GM23248 (cell line): ENCODE results near the gene EID2B. TPM values are rescaled to one million over a fixed set of nuclear protein-coding genes. Genes with fewer than 3 reads are reported as not detected.

Experiments
- DNase-seq: peaks from one replicate; pipeline ENCODE4 v3.0.0-alpha.2; 2015
- H2AFZ ChIP-seq: fragments of 200-600 bp; sonication (generic); 2 replicates; pipeline ENCODE4 v1.6.1; 2016; ENCODE audit warnings: antibody characterized with exemption
- H3F3A ChIP-seq: fragments of 200-600 bp; sonication (generic); 2 replicates; pipeline ENCODE4 v1.6.1; 2016; ENCODE audit warnings: mild to moderate bottlenecking, antibody characterized with exemption, mixed run types; ENCODE audit not compliant: insufficient read depth
- H3K27ac ChIP-seq: fragments of 200-600 bp; sonication (generic); 2 replicates; pipeline ENCODE4 v1.5.1; 2016; ENCODE audit warnings: mild to moderate bottlenecking
- H3K27me3 ChIP-seq: fragments of 200-600 bp; sonication (generic); replicated peaks from 2 replicates; pipeline ENCODE4 v1.6.1; 2016; ENCODE audit warnings: mild to moderate bottlenecking; ENCODE audit not compliant: insufficient read depth
- H3K36me3 ChIP-seq: fragments of 200-600 bp; sonication (generic); 2 replicates; pipeline ENCODE4 v1.6.1; 2016; ENCODE audit warnings: low read depth, mild to moderate bottlenecking
- H3K4me1 ChIP-seq: fragments of 200-600 bp; sonication (generic); 2 replicates; pipeline ENCODE4 v1.6.1; 2016; ENCODE audit warnings: mild to moderate bottlenecking; ENCODE audit not compliant: insufficient read depth
- H3K4me2 ChIP-seq: fragments of 200-600 bp; sonication (generic); one replicate; pipeline ENCODE4 v1.6.1; 2016; ENCODE audit warnings: mild to moderate bottlenecking; ENCODE audit not compliant: unreplicated experiment
- H3K4me3 ChIP-seq: fragments of 200-600 bp; sonication (generic); 2 replicates; pipeline ENCODE4 v1.5.1; 2016; ENCODE audit warnings: mild to moderate bottlenecking
- H3K79me2 ChIP-seq: fragments of 200-600 bp; sonication (generic); 2 replicates; pipeline ENCODE4 v1.6.1; 2016; ENCODE audit warnings: mild to moderate bottlenecking; ENCODE audit not compliant: insufficient read depth
- H3K9ac ChIP-seq: fragments of 200-600 bp; sonication (generic); 2 replicates; pipeline ENCODE4 v1.6.1; 2016; ENCODE audit warnings: mild to moderate bottlenecking
- H3K9me2 ChIP-seq: fragments of 200-600 bp; sonication (generic); 2 replicates; pipeline ENCODE4 v1.6.1; 2016; ENCODE audit warnings: mixed run types, mild to moderate bottlenecking, moderate library complexity; ENCODE audit not compliant: insufficient read depth
- H3K9me3 ChIP-seq: fragments of 200-600 bp; sonication (generic); one replicate; pipeline ENCODE4 v1.6.1; 2017; ENCODE audit warnings: low read depth
- H4K20me1 ChIP-seq: fragments of 200-600 bp; sonication (generic); 2 replicates; pipeline ENCODE4 v1.6.0; 2016; ENCODE audit not compliant: insufficient read depth
- EZH2 ChIP-seq: fragments of 200-600 bp; sonication (generic); IDR thresholded peaks from 2 replicates; pipeline ENCODE4 v1.6.1; 2018; ENCODE audit warnings: antibody characterized with exemption, mild to moderate bottlenecking; ENCODE audit not compliant: insufficient read depth, poor library complexity, severe bottlenecking
- EZH2phosphoT487 ChIP-seq: fragments of 200-600 bp; sonication (generic); IDR thresholded peaks from 2 replicates; pipeline ENCODE4 v1.6.1; 2018; ENCODE audit warnings: antibody characterized with exemption, moderate library complexity, mild to moderate bottlenecking, low read depth; ENCODE audit not compliant: insufficient read depth
- WGBS, 2 experiments: methylation state at CpG; one replicate each; pipeline ENCODE4 v1.1.6; 2015 to 2017; ENCODE audit warnings: low lambda C conversion rate in 2 of 2, low coverage in 1 of 2; ENCODE audit errors: missing lambda C conversion rate in 2 of 2; 5-methylcytosine and 5-hydroxymethylcytosine counted together
- in situ Hi-C: fragments of 300-500 bp; cut with MboI; formaldehyde crosslinking; loops from 2 replicates; pipeline ENCODE4 v1.15.0; 2020
- polyA plus RNA-seq: library from polyadenylated mRNA; unstranded; fragments of >200 nt; fragmentation: Nextera tagmentation; extraction: Ambion mirVana; gene quantifications from 2 replicates; pipeline ENCODE4 v1.2.1, GENCODE V29; 2016
- total RNA-seq: library from RNA; depleted of rRNA; stranded (reverse); fragments of >200 nt; shearing (Covaris generic); gene quantifications from 2 replicates; pipeline ENCODE4 v1.2.3, GENCODE V29; 2014

EID2B gene
- total and polyA plus RNA-seq, 2 experiments from 2014 or later, result 3.2 to 3.4 TPM

GRCh38 chr19:39520541-39521484 lies 11.8 kb downstream of the EID2B start:
- WGBS, 2 experiments, result 70 to 71% methylated on average over 8 of the region's 8 CpGs
- no peaks in the 10 kb centered on the region for H3K9me3 ChIP-seq
- no peaks in the 10 kb centered on the region for H3K4me1 ChIP-seq
- in situ Hi-C loops, result no loop called here
- H3K4me2 ChIP-seq, result no peak overlapping the region
- no peaks in the 10 kb centered on the region for H3K36me3 ChIP-seq
- H3K9me2 ChIP-seq, result no peaks in the 10 kb centered on the region
- TF ChIP-seq EZH2 (no peak), EZH2phosphoT487 (no peak)
- no peak overlapping the region for H3K4me3 ChIP-seq
- H3K79me2 ChIP-seq, result no peaks in the 10 kb centered on the region
- no peak for DNase-seq
- no peaks in the 10 kb centered on the region for H4K20me1 ChIP-seq
- no peak overlapping the region for H3K9ac ChIP-seq
- peaks cover 9% of the 10 kb centered on the region for H3K27me3 ChIP-seq
- no peak overlapping the region for H3K27ac ChIP-seq
- no peak overlapping the region for H2AFZ ChIP-seq
- H3F3A ChIP-seq, result no peaks in the 10 kb centered on the region

- Histone ChIP-seq H3K4me2 (no peak overlapping the region), H3K27me3 (peaks cover 27% of the 10 kb centered on the region), H3K9me2 (no peaks in the 10 kb centered on the region), H3K9ac (no peak overlapping the region), H4K20me1 (no peaks in the 10 kb centered on the region), H2AFZ (no peak overlapping the region), H3F3A (no peaks in the 10 kb centered on the region), H3K9me3 (no peaks in the 10 kb centered on the region), H3K4me1 (no peaks in the 10 kb centered on the region), H3K36me3 (no peaks in the 10 kb centered on the region), H3K4me3 (no peak overlapping the region), H3K79me2 (no peaks in the 10 kb centered on the region), H3K27ac (no peak overlapping the region)
- in situ Hi-C loops, result no loop called here
- DNase-seq, result no peak
- 57 to 65% methylated on average over 8 to 9 of the region's 9 CpGs for WGBS, 2 experiments
- TF ChIP-seq EZH2 (no peak), EZH2phosphoT487 (no peak)
Measured at GRCh38 chr19:39518975-39519374, 13.7 kb downstream of the EID2B start.

GRCh38 chr19:39518458-39518857 lies 14.2 kb downstream of the EID2B start:
- no peaks in the 10 kb centered on the region for H3K36me3 ChIP-seq
- no peak for DNase-seq
- H3K4me1 ChIP-seq, result no peaks in the 10 kb centered on the region
- WGBS, 2 experiments, result 57 to 63% methylated on average over 5 of the region's 5 CpGs
- no peaks in the 10 kb centered on the region for H4K20me1 ChIP-seq
- no peaks in the 10 kb centered on the region for H3K9me3 ChIP-seq
- H3K27me3 ChIP-seq, result peaks cover 32% of the 10 kb centered on the region
- no peak overlapping the region for H3K9ac ChIP-seq
- no peaks in the 10 kb centered on the region for H3F3A ChIP-seq
- H3K4me3 ChIP-seq, result no peak overlapping the region
- no peaks in the 10 kb centered on the region for H3K9me2 ChIP-seq
- no peak overlapping the region for H3K4me2 ChIP-seq
- H3K27ac ChIP-seq, result no peak overlapping the region
- no peak for TF ChIP-seq EZH2
- no peak for TF ChIP-seq EZH2phosphoT487
- in situ Hi-C loops, result no loop called here
- no peak overlapping the region for H2AFZ ChIP-seq
- H3K79me2 ChIP-seq, result no peaks in the 10 kb centered on the region

- no peak overlapping the region for H3K27ac ChIP-seq
- 63 to 74% methylated on average over 3 of the region's 3 CpGs for WGBS, 2 experiments
- H3K9me2 ChIP-seq, result no peaks in the 10 kb centered on the region
- H3K36me3 ChIP-seq, result no peaks in the 10 kb centered on the region
- H3K9me3 ChIP-seq, result no peaks in the 10 kb centered on the region
- H3K79me2 ChIP-seq, result no peaks in the 10 kb centered on the region
- TF ChIP-seq EZH2phosphoT487 (no peak), EZH2 (no peak)
- H3F3A ChIP-seq, result no peaks in the 10 kb centered on the region
- no peaks in the 10 kb centered on the region for H4K20me1 ChIP-seq
- in situ Hi-C loops, result no loop called here
- no peak for DNase-seq
- no peak overlapping the region for H3K4me2 ChIP-seq
- H2AFZ ChIP-seq, result no peak overlapping the region
- H3K27me3 ChIP-seq, result peaks cover 37% of the 10 kb centered on the region
- H3K4me1 ChIP-seq, result no peaks in the 10 kb centered on the region
- H3K9ac ChIP-seq, result no peak overlapping the region
- no peak overlapping the region for H3K4me3 ChIP-seq
Measured at GRCh38 chr19:39517432-39517831, 15.2 kb downstream of the EID2B start.
